ENCODE results near the gene SRPX2.

SRPX2 gene

GRCh38 chrX:100643956-100644860, at the start of gene SRPX2:
Gene SRPX2, plus strand, starts transcription at chrX:100644199. Its CDS starts 2,124 bp downstream, at chrX:100646323.
- H3K4me3 ChIP-seq = peak within 1 kb of the TSS in 1 of 7 experiments; percentile 12
- peak within 1 kb of the TSS in 12 of 21 experiments; percentile 7 to 65 (median 38) for H3K27ac ChIP-seq

GRCh38 chrX:100596601-100597000, 47.4 kb upstream of the SRPX2 start:
- Histone ChIP-seq H3K4me3 (no peak overlapping the region), H3K27ac (no peak overlapping the region)

GRCh38 chrX:100599456-100599855, 44.5 kb upstream of the SRPX2 start:
- no peak overlapping the region for H3K27ac ChIP-seq
- H3K4me3 ChIP-seq = no peak overlapping the region

- Histone ChIP-seq H3K27ac (no peak overlapping the region), H3K4me3 (no peak overlapping the region)
Measured at GRCh38 chrX:100600340-100600739, 43.7 kb upstream of the SRPX2 start.

- no peak overlapping the region for H3K27ac ChIP-seq
- no peak overlapping the region for H3K4me3 ChIP-seq
Measured at GRCh38 chrX:100600758-100601157, 43.2 kb upstream of the SRPX2 start.

- no peak overlapping the region for H3K4me3 ChIP-seq
Measured at GRCh38 chrX:100606753-100607152, 37.2 kb upstream of the SRPX2 start.

GRCh38 chrX:100609591-100609990, 34.4 kb upstream of the SRPX2 start:
- Histone ChIP-seq H3K27ac (no peak overlapping the region), H3K4me3 (no peak overlapping the region)

More at GRCh38 chrX:100606753-100607152, 37.2 kb upstream of the SRPX2 start:
- no peak overlapping the region for H3K27ac ChIP-seq

- no peak overlapping the region for H3K4me3 ChIP-seq
Measured at GRCh38 chrX:100611951-100612350, 32.0 kb upstream of the SRPX2 start.

GRCh38 chrX:100615005-100615404, 29.0 kb upstream of the SRPX2 start:
- H3K27ac ChIP-seq = no peak overlapping the region
- H3K4me3 ChIP-seq = no peak overlapping the region

More at GRCh38 chrX:100611951-100612350, 32.0 kb upstream of the SRPX2 start:
- H3K27ac ChIP-seq = no peak overlapping the region

GRCh38 chrX:100623001-100623400, 21.0 kb upstream of the SRPX2 start:
- H3K27ac ChIP-seq = no peak overlapping the region
- no peak overlapping the region for H3K4me3 ChIP-seq

GRCh38 chrX:100625985-100626491, 18.0 kb upstream of the SRPX2 start:
- no peak overlapping the region for H3K4me3 ChIP-seq
- no peak overlapping the region for H3K27ac ChIP-seq

- Histone ChIP-seq H3K27ac (no peak overlapping the region), H3K4me3 (no peak overlapping the region)
Measured at GRCh38 chrX:100635040-100635439, 9.0 kb upstream of the SRPX2 start.

- Histone ChIP-seq H3K4me3 (peak overlapping the region; percentile 34 to 56 (median 50)), H3K27ac (peak overlapping the region in 14 of 21 experiments; percentile 26 to 76 (median 67))
Measured at GRCh38 chrX:100635989-100636320, 8.0 kb upstream of the SRPX2 start.

- peak within 1 kb of the TSS in 18 of 21 experiments; percentile 18 to 76 (median 58) for H3K27ac ChIP-seq
- H3K4me3 ChIP-seq = peak within 1 kb of the TSS; percentile 34 to 56 (median 50)
Measured at GRCh38 chrX:100636321-100636991, 7.5 kb upstream of the SRPX2 start, which contains the start of gene TSPAN6. Gene TSPAN6, minus strand, starts transcription at chrX:100636806. Its CDS starts 112 bp downstream, at chrX:100636694.

GRCh38 chrX:100642290-100642689, 1.7 kb upstream of the SRPX2 start:
- no peak overlapping the region for H3K27ac ChIP-seq
- H3K4me3 ChIP-seq = no peak overlapping the region

- Histone ChIP-seq H3K27ac (peak overlapping the region in 7 of 21 experiments; percentile 8 to 65 (median 36)), H3K4me3 (no peak overlapping the region)
Measured at GRCh38 chrX:100643212-100643611, 787 bp upstream of the SRPX2 start.

GRCh38 chrX:100645106-100645505, 1.1 kb downstream of the SRPX2 start:
- Histone ChIP-seq H3K4me3 (no peak overlapping the region), H3K27ac (peak overlapping the region in 6 of 21 experiments; percentile 7 to 54 (median 32))

GRCh38 chrX:100647095-100647494, 3.1 kb downstream of the SRPX2 start:
- Histone ChIP-seq H3K27ac (peak overlapping the region in 3 of 21 experiments; percentile 17 to 75 (median 59)), H3K4me3 (no peak overlapping the region)

GRCh38 chrX:100647739-100648138, 3.7 kb downstream of the SRPX2 start:
- H3K27ac ChIP-seq = peak overlapping the region in 6 of 21 experiments; percentile 0 to 75 (median 38)
- H3K4me3 ChIP-seq = no peak overlapping the region
